Left ventricle myocardium inferior (tissue), 1 donor: ENCODE results near the gene MELTF. TPM values are rescaled to one million over a fixed set of nuclear protein-coding genes. Genes with fewer than 3 reads are reported as not detected.

Experiments
- DNase-seq: peaks from one replicate; pipeline ENCODE4 v3.0.0-alpha.2; 2020
- H3K27ac ChIP-seq: fragments of 200-600 bp; replicated peaks from 2 replicates; pipeline ENCODE4 v1.8.0; 2021
- H3K27me3 ChIP-seq: fragments of 200-600 bp; 2 replicates; pipeline ENCODE4 v1.8.0; 2021; ENCODE audit warnings: low read depth
- H3K36me3 ChIP-seq: fragments of 200-600 bp; 2 replicates; pipeline ENCODE4 v1.8.0; 2021
- H3K4me1 ChIP-seq: fragments of 200-600 bp; 2 replicates; pipeline ENCODE4 v1.8.0; 2021
- H3K4me3 ChIP-seq: fragments of 200-600 bp; 2 replicates; pipeline ENCODE4 v1.8.0; 2021; ENCODE audit warnings: mild to moderate bottlenecking, moderate library complexity
- H3K9me3 ChIP-seq: fragments of 200-600 bp; replicated peaks from 2 replicates; pipeline ENCODE4 v1.8.0; 2021
- intact Hi-C: fragments of 100-400 bp; cut with micrococcal nuclease; formaldehyde crosslinking; loops from one replicate; pipeline ENCODE4 v1.11.0; 2022
- total RNA-seq: library from RNA; stranded (reverse); fragmentation: NEBNext Ultra II Directional; extraction: Animal tissue kit (Norgen Biotek cat#: 25700); gene quantifications from one replicate; pipeline ENCODE4 v1.2.1, GENCODE V29; 2021
- TF ChIP-seq, protein P1 (sequence below): fragments of 200-600 bp; IDR thresholded peaks from 2 replicates; pipeline ENCODE4 v1.8.0; 2021; ENCODE audit warnings: antibody characterized with exemption, mild to moderate bottlenecking, borderline replicate concordance
- donor health status: DM: no; HTN: yes; CAD: no; lungs with severe emphysema.

MELTF gene
- total RNA-seq, 1 donor from 2014 or later: 9.6 TPM

DNA sequence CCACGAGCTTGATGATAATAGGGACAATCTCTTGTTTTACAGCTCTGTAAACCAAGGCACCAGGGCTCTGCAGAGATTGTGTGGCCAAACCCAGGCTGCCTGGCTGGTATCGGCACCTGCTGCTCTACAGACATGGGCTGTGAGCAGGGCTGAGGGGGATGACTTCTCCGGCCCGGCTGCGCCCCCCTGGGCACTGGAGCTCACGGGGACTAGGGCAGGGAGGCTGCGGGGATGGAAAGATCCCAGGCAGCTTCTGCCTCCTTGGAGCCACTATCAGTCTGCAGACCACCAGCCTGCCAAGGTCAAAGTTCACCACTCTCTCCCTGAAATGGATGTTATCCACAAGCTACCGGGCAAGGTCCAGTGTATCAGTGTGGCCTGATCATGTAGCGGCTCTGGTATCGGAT lies 39.0 kb downstream of the MELTF start:
- H3K27ac ChIP-seq: no peak overlapping the region
- TF ChIP-seq, protein P1, sequence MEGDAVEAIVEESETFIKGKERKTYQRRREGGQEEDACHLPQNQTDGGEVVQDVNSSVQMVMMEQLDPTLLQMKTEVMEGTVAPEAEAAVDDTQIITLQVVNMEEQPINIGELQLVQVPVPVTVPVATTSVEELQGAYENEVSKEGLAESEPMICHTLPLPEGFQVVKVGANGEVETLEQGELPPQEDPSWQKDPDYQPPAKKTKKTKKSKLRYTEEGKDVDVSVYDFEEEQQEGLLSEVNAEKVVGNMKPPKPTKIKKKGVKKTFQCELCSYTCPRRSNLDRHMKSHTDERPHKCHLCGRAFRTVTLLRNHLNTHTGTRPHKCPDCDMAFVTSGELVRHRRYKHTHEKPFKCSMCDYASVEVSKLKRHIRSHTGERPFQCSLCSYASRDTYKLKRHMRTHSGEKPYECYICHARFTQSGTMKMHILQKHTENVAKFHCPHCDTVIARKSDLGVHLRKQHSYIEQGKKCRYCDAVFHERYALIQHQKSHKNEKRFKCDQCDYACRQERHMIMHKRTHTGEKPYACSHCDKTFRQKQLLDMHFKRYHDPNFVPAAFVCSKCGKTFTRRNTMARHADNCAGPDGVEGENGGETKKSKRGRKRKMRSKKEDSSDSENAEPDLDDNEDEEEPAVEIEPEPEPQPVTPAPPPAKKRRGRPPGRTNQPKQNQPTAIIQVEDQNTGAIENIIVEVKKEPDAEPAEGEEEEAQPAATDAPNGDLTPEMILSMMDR: no peak
- H3K27me3 ChIP-seq: no peaks in the 10 kb centered on the region
- H3K4me3 ChIP-seq: no peak overlapping the region
- H3K4me1 ChIP-seq: peaks cover 10% of the 10 kb centered on the region
- no peaks in the 10 kb centered on the region for H3K36me3 ChIP-seq
- intact Hi-C loops: no loop called here
- H3K9me3 ChIP-seq: no peaks in the 10 kb centered on the region
- peak; percentile 1 for DNase-seq

DNA sequence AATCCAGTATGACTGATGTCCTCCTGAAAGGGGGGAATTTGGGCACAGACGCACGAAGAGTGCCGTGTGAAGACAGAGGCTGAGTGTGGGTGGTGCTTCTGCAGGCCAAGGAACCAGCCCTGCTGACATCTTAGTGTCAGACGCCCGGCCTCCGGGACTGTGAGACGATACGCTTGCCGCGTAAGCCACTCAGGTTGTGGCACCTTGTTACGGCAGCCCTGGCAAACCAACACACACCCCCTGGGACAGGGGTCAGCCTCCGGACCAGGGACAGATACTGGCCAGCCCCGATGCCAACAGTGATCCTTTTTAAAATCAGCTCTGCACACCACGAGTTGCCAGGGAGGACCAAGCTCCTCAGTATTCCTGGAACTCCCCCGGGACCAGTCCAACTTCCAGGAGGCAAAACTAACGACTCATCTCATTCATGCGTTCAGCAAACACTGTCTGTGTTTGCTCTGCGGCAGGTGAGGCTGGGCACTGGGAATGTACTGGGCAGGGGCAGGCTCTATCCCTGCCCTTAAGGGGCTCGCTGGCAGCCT lies 39.8 kb downstream of the MELTF start:
- Histone ChIP-seq H3K27me3 (no peaks in the 10 kb centered on the region), H3K9me3 (no peaks in the 10 kb centered on the region), H3K27ac (no peak overlapping the region), H3K4me1 (peaks cover 10% of the 10 kb centered on the region), H3K4me3 (no peak overlapping the region), H3K36me3 (no peaks in the 10 kb centered on the region)
- TF ChIP-seq, protein P1: no peak
- intact Hi-C loops: no loop called here
- DNase-seq: peak; percentile 9

DNA sequence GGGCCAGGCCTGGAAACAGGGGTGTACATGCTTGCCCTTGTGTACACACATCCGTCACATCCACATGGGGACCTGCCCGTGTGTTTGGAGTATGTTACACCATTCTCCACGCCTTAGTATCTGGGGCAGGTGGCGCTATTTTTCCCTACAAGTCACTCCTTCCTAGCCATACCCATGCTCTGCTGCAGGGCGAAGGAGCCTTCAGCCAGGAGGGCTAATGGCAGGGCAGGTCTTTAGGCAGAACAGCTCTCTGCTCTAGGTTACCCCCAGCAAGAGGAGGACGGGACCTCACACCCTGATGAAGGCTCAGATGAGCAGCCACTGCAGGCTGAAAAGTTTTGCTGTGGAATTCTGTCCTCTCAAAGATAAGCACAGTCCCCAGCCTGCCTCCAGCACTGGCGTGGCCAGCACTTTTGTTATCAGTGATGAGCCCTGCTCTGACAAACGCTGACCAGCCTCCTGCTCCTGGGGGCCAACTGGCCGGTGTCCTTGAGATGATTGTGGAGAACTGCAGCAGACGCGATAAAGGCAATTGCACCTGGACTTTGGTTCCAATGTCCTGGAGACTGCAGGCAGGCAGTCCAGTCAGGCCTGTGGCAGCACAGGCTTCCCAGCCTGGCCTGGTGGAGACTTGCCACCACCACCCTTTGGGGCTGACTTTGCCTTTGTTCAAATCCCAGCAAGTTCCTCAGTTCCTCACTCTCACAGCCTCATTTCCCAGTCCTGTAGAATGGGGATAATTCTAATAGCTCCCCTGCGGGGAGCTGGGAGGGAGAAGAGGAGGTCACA lies 41.2 kb downstream of the MELTF start:
- Histone ChIP-seq H3K4me3 (no peak overlapping the region), H3K4me1 (peaks cover 10% of the 10 kb centered on the region), H3K36me3 (no peaks in the 10 kb centered on the region), H3K9me3 (peaks cover 2% of the 10 kb centered on the region), H3K27ac (no peak overlapping the region), H3K27me3 (no peaks in the 10 kb centered on the region)
- intact Hi-C loops: no loop called here
- peak; percentile 18 for DNase-seq
- TF ChIP-seq, protein P1: no peak

DNA sequence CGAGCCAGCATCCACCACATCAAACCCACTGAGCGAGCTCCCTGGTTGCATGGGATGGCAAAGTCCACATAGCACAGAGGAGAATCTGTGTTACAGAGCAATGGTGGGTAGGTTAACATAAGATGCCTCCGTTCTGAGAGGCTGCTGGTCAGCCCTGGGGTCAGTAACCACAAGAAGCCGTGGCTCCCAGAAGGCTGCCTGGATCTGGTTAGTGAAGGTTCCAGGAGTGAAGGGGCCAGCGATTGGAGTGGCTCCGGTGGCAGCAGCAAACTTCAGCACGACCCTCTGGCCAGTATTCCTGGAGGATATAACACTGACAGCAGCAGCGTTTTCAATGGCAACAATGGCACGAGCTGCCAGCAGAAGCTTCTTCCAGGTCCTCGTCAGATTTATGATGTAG lies 42.6 kb downstream of the MELTF start:
- DNase-seq: no peak
- Histone ChIP-seq H3K36me3 (no peaks in the 10 kb centered on the region), H3K27ac (no peak overlapping the region), H3K4me1 (peaks cover 10% of the 10 kb centered on the region), H3K9me3 (peaks cover 13% of the 10 kb centered on the region), H3K27me3 (no peaks in the 10 kb centered on the region), H3K4me3 (no peak overlapping the region)
- intact Hi-C loops: no loop called here
- TF ChIP-seq, protein P1: no peak

DNA sequence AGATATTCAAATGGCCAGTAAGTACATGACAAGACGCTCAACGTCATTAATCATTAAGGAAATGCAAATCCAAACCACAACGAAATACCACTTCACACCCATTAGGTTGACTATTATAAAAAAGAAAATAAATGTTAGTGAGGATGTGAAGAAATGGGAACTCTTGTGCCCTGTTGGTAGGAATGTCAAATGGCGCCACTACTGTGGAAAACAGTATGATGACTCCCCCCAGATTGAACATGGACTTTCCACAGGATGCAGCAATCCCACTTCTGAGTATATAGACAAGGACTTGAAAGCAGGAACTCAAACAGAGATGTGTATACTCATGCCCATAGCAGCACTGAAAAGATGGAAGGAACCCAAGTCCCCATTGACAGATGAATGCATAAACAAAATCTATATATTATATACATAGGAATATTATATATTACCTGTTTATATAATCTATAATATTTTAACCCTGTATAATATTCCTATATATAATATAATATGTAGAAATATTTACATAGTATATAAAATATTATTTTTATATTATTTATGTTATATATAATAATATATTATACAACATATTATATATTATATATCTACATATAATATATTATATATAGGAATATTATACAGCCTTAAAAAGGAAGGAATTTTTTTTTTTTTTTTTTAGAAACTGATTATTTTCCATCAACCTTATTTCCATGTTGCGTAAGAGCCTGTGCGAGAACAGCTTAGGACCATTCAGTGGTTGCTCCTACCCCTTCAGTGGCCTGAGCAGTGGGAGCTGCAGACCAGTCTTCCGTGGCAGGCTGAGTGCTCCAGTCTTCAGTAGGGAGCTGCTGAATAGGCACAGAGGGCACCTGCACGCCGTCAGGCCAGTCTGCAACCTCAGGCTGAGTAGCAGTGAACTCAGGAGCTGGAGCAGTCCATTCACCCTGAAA lies 43.4 kb downstream of the MELTF start:
- Histone ChIP-seq H3K36me3 (no peaks in the 10 kb centered on the region), H3K4me1 (peaks cover 10% of the 10 kb centered on the region), H3K4me3 (no peak overlapping the region), H3K9me3 (peaks cover 13% of the 10 kb centered on the region), H3K27ac (no peak overlapping the region), H3K27me3 (no peaks in the 10 kb centered on the region)
- intact Hi-C loops: no loop called here
- DNase-seq: no peak
- TF ChIP-seq, protein P1: no peak
